Choroid plexus epithelial cell (primary cell): ENCODE measurements around the gene SLC25A21.

Experiments used
- DNase-seq: peaks from one replicate; pipeline ENCODE4 v3.0.0-alpha.2; 2010; ENCODE audit warnings: low read depth
- H3K4me3 ChIP-seq: 2 replicates; pipeline ENCODE4 v1.5.1; 2011; ENCODE audit warnings: low read depth, mild to moderate bottlenecking, control low read depth, low read length, moderate library complexity
- CTCF ChIP-seq: conservative IDR thresholded peaks from 2 replicates; pipeline ENCODE4 v1.5.1; 2011; ENCODE audit warnings: low read depth, mild to moderate bottlenecking, control low read depth, inconsistent platforms, low read length, moderate library complexity

SLC25A21 gene

GRCh38 chr14:37063467-37064240, 108.8 kb downstream of the SLC25A21 start:
- TF ChIP-seq CTCF, result no peak
- peak; percentile 38 for DNase-seq
- H3K4me3 ChIP-seq, result no peak overlapping the region

GRCh38 chr14:37062191-37062803, 110.1 kb downstream of the SLC25A21 start:
- no peak overlapping the region for H3K4me3 ChIP-seq
- DNase-seq, result no peak
- TF ChIP-seq CTCF, result no peak

- no peak overlapping the region for H3K4me3 ChIP-seq
- TF ChIP-seq CTCF, result no peak
- no peak for DNase-seq
Observed at GRCh38 chr14:37061697-37062096, 110.7 kb downstream of the SLC25A21 start.

GRCh38 chr14:37060496-37061260, 111.7 kb downstream of the SLC25A21 start:
- no peak for TF ChIP-seq CTCF
- no peak for DNase-seq
- H3K4me3 ChIP-seq, result no peak overlapping the region

GRCh38 chr14:37057776-37058175, 114.6 kb downstream of the SLC25A21 start:
- DNase-seq, result no peak
- TF ChIP-seq CTCF, result no peak
- H3K4me3 ChIP-seq, result no peak overlapping the region

- no peak for TF ChIP-seq CTCF
- no peak overlapping the region for H3K4me3 ChIP-seq
- DNase-seq, result peak; percentile 97
Observed at GRCh38 chr14:37056473-37056872, 115.9 kb downstream of the SLC25A21 start.
